OCI-LY3 (cell line): ENCODE measurements around the gene TIAM2.

Source experiments
- EZH2phosphoT487 ChIP-seq: fragments of 200-600 bp; shearing (Covaris generic); IDR thresholded peaks from 2 replicates; pipeline ENCODE4 v1.6.1; 2018; ENCODE audit warnings: antibody characterized with exemption, mixed run types, low read depth
- TF ChIP-seq, protein P1 (sequence below): fragments of 200-600, 300-600 bp; sonication (generic); IDR thresholded peaks from 2 replicates; pipeline ENCODE4 v1.5.1; 2014; ENCODE audit warnings: antibody characterized with exemption, low read length, low read depth

DNA sequence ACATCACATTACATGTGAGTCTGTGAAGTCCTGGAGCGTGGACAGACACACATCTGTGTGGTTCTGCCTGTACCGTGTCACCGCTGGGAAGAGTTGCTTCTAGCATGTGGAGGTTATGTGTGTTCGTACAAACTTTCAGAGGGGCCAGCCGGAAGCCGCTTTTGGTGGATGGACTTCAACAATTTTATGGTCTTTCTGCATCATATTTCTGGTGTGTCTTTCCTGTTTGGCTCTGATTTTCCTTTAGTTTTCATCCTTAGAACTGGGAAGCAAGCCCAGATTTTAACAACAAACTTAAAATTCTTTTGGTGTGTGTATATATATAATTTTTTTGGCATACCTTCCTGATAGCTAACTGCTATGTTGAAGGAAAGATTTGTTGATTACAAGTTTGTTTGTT is 71.2 kb downstream of the TIAM2 start:
- TF ChIP-seq, protein P1, sequence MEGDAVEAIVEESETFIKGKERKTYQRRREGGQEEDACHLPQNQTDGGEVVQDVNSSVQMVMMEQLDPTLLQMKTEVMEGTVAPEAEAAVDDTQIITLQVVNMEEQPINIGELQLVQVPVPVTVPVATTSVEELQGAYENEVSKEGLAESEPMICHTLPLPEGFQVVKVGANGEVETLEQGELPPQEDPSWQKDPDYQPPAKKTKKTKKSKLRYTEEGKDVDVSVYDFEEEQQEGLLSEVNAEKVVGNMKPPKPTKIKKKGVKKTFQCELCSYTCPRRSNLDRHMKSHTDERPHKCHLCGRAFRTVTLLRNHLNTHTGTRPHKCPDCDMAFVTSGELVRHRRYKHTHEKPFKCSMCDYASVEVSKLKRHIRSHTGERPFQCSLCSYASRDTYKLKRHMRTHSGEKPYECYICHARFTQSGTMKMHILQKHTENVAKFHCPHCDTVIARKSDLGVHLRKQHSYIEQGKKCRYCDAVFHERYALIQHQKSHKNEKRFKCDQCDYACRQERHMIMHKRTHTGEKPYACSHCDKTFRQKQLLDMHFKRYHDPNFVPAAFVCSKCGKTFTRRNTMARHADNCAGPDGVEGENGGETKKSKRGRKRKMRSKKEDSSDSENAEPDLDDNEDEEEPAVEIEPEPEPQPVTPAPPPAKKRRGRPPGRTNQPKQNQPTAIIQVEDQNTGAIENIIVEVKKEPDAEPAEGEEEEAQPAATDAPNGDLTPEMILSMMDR = no peak
- TF ChIP-seq EZH2phosphoT487 = no peak
